ENCODE measurements around the gene RFFL. TPM values are rescaled to one million over a fixed set of nuclear protein-coding genes. Genes with fewer than 3 reads are reported as not detected.

RFFL gene
- total and polyA plus RNA-seq, 9 of the 15 experiments (the other 6 are each of a cell fraction or from before 2014, with no cell fraction given), result 3.4 to 18.1 (median 12.8) TPM

DNA sequence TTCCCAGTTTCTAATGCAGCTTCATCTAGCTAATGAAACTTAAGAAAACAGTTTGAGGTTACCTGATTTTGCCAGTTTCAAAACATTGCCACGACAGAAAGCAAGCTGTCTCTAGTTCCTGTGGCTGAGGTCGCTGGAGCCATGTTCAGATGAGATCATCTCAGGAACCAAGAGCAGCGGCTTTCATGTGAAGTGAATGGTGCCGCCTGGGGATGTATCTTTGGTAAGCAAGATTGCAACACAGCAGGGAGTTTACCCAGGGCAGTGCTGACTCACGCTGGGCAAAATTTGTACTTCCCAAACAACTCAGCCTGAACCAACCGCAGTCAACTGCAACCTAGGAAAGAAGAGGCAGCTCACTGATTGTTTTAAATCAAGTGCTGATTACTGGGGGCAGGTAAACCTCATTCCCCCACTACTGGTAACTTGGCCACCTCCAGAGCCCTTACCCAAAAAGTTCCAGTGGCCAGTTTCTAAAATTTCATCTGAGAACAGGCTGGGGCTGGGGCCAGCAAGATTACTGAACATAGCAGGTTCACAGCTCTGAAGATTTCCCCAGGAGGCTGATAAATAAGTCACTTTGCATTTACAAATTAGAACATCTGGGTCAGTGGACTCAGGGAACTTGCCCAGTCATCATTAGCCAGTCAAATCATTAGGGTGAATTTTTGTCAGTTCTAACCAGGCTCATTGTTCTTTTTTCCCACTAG is at the start of gene RFFL (continued):
- TF ChIP-seq, protein P1, sequence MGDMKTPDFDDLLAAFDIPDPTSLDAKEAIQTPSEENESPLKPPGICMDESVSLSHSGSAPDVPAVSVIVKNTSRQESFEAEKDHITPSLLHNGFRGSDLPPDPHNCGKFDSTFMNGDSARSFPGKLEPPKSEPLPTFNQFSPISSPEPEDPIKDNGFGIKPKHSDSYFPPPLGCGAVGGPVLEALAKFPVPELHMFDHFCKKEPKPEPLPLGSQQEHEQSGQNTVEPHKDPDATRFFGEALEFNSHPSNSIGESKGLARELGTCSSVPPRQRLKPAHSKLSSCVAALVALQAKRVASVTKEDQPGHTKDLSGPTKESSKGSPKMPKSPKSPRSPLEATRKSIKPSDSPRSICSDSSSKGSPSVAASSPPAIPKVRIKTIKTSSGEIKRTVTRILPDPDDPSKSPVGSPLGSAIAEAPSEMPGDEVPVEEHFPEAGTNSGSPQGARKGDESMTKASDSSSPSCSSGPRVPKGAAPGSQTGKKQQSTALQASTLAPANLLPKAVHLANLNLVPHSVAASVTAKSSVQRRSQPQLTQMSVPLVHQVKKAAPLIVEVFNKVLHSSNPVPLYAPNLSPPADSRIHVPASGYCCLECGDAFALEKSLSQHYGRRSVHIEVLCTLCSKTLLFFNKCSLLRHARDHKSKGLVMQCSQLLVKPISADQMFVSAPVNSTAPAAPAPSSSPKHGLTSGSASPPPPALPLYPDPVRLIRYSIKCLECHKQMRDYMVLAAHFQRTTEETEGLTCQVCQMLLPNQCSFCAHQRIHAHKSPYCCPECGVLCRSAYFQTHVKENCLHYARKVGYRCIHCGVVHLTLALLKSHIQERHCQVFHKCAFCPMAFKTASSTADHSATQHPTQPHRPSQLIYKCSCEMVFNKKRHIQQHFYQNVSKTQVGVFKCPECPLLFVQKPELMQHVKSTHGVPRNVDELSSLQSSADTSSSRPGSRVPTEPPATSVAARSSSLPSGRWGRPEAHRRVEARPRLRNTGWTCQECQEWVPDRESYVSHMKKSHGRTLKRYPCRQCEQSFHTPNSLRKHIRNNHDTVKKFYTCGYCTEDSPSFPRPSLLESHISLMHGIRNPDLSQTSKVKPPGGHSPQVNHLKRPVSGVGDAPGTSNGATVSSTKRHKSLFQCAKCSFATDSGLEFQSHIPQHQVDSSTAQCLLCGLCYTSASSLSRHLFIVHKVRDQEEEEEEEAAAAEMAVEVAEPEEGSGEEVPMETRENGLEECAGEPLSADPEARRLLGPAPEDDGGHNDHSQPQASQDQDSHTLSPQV (IDR thresholded peaks at IDR 0.05), result peak; percentile 95
- peak; percentile 93 for TF ChIP-seq ZNF584 (CRISPR knock-in tag; IDR thresholded peaks at IDR 0.05; ENCODE audit: low read depth)
- peak; percentile 99 for TF ChIP-seq CEBPB (tag; IDR thresholded peaks at IDR 0.05)
- TF ChIP-seq FOSL1 (tag; conservative IDR thresholded peaks at IDR 0.05), result peak; percentile 89
- no peak for TF ChIP-seq IFI16 (CRISPR knock-in tag; IDR thresholded peaks at IDR 0.05)
- TF ChIP-seq CREB1 (IDR thresholded peaks at IDR 0.05), result no peak
- no peak for TF ChIP-seq CREB1 (CRISPR knock-in tag; IDR thresholded peaks at IDR 0.05)
- TF ChIP-seq ETV1 (tag; conservative IDR thresholded peaks at IDR 0.05; ENCODE audit: low read depth), result no peak; the same call in 1 of the 2 replicates
- TF ChIP-seq ETV6 (IDR thresholded peaks at IDR 0.05; ENCODE audit: borderline replicate concordance in 1 of 2, low read depth in 2 of 2, low read length in 1 of 2), result no peak
- TF ChIP-seq ETV6 (CRISPR knock-in tag; IDR thresholded peaks at IDR 0.05; ENCODE audit: borderline replicate concordance), result no peak
- peak; percentile 58 for TF ChIP-seq CXXC5 (CRISPR knock-in tag; IDR thresholded peaks at IDR 0.05)
- peak; percentile 84; the same call in 1 of the 2 replicates for TF ChIP-seq MYNN (IDR thresholded peaks at IDR 0.05)
- no peak for TF ChIP-seq MYNN (CRISPR knock-in tag; IDR thresholded peaks at IDR 0.05)
- peak; percentile 61; the same call in 1 of the 2 replicates for TF ChIP-seq ZNF644 (tag; IDR thresholded peaks at IDR 0.05; ENCODE audit: low read depth)
- TF ChIP-seq, protein P2, sequence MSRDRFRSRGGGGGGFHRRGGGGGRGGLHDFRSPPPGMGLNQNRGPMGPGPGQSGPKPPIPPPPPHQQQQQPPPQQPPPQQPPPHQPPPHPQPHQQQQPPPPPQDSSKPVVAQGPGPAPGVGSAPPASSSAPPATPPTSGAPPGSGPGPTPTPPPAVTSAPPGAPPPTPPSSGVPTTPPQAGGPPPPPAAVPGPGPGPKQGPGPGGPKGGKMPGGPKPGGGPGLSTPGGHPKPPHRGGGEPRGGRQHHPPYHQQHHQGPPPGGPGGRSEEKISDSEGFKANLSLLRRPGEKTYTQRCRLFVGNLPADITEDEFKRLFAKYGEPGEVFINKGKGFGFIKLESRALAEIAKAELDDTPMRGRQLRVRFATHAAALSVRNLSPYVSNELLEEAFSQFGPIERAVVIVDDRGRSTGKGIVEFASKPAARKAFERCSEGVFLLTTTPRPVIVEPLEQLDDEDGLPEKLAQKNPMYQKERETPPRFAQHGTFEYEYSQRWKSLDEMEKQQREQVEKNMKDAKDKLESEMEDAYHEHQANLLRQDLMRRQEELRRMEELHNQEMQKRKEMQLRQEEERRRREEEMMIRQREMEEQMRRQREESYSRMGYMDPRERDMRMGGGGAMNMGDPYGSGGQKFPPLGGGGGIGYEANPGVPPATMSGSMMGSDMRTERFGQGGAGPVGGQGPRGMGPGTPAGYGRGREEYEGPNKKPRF (IDR thresholded peaks at IDR 0.05; ENCODE audit: low read depth, low read length), result no peak
- TF ChIP-seq NBN (IDR thresholded peaks at IDR 0.05; ENCODE audit: low read depth), result peak; percentile 83
- no peak for TF ChIP-seq RBM34 (IDR thresholded peaks at IDR 0.05; ENCODE audit: borderline replicate concordance, insufficient read depth, low read length)
- TF ChIP-seq, protein P3, sequence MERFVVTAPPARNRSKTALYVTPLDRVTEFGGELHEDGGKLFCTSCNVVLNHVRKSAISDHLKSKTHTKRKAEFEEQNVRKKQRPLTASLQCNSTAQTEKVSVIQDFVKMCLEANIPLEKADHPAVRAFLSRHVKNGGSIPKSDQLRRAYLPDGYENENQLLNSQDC (CRISPR knock-in tag; IDR thresholded peaks at IDR 0.05), result no peak
- no peak for TF ChIP-seq ZBTB7A (IDR thresholded peaks at IDR 0.05; ENCODE audit: borderline replicate concordance, control insufficient read depth, low read depth, low read length)
- no peak for TF ChIP-seq SP1 (CRISPR knock-in tag; IDR thresholded peaks at IDR 0.05)
- no peak for TF ChIP-seq BRD9 (IDR thresholded peaks at IDR 0.05; ENCODE audit: low read depth, partially characterized antibody)
- peak; percentile 20; the same call in 1 of the 2 replicates for TF ChIP-seq TAF7 (tag; IDR thresholded peaks at IDR 0.05)
- no peak for TF ChIP-seq ZNF253 (CRISPR knock-in tag; conservative IDR thresholded peaks at IDR 0.05)

Data from K562 (cell line).